ENCODE data around the gene TMSB15C.

Gene TMSB15C

DNA sequence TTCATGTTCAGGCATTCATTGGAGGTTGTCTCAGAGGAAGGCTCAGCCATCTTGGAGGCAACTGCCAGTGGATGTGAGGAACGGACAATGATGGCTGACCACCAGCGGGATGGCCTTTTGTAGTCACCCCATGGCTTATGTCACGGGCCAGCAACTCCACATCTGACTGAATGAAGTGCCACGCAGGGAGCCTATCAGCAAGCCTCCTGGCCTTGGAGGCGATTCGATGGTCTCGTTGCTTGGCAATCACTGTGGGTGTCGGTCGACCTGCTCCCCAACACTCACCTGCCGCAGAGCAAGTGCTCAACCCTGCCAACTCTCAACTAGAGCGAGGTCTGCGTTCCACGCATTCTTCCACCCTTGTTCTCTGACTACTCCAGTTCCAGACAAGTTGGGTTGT, 28.9 kb downstream of the TMSB15C start:
- FAIRE-seq (no peak), DNase-seq (ENCODE audit: low spot score) (no peak)

DNA sequence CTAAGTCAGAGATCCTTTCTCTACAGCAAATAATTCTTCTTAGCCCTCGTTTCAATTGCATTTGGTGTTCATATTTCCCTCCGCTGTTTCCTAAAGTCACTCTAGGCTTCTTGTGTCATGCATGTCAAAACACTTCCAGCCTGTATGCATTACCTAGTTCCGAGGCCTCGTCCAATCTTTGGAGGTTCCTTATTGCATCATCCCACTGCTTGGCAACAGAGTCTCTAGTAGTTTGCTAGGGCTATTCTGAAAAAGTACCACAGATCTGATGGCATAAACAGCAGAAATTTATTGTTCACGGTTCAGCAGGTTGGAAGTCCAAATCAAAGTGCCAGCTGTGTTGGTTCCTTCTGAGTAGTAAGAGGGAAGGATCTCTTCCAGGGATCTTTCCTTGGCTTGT, 30.4 kb downstream of the TMSB15C start:
- no peak for DNase-seq (ENCODE audit: low spot score)
- FAIRE-seq: no peak

DNA sequence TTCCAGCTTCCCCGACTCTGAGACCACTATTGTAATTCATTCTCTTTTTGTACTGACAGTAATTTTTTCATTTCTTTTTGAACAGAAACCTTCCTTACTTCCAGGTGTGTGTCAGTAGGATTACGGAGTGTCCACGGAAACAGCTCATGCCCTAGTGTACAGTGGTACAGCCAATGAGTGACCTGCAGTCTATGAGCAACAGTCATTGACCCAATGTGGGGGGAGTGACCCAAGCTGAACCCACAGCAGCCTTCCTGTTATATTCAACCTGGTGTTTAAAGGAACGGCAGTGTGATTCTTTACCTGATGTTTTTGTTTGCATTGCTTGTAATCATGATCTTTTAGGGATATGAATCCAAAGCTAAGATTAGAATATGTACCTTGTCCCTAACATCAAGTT, 35.0 kb downstream of the TMSB15C start:
- no peak for DNase-seq (ENCODE audit: low spot score)
- FAIRE-seq: no peak

DNA sequence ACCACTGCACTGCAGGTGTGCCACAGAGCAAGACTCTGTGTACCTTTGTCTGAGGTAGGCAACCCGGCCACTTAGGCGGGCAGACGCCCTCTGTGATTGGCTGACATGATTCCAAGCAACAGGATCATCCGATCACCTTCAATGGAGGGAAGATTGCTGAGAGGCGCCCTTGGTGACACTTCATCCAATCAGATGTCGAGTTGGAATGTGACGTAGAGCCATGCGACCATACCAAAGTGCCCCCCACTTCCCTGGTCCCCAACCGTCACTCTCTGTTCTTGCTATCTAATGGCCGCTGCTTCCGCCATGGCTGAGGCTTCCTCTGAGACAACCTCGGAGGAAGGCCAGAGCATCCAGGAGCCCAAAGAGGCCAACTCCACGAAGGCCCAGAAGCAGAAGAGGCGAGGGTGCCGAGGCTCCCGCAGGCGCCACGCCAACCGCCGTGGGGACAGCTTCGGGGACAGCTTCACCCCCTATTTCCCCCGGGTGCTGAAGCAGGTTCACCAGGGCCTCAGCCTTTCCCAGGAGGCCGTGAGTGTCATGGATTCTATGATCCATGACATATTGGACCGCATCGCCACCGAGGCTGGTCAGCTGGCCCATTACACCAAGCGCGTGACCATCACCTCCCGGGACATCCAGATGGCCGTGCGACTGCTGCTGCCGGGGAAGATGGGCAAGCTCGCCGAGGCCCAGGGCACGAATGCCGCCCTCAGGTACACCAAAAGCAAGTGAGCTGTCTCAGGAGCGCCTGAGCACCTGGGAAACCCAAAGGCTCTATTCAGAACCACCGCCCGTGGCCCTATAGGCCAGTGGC, 36.1 kb downstream of the TMSB15C start, which contains the start of gene H2BW2:
Gene H2BW2, plus strand, starts transcription at position 268 of the 817 bp plus-strand sequence. Its CDS starts 39 bp downstream, at position 307.
- FAIRE-seq (no peak), DNase-seq (ENCODE audit: low spot score) (no peak)

Measured in RCC 7860 (cell line).